Endothelial cell of hepatic sinusoid (primary cell): ENCODE data around the gene MAB21L3.

Experiments used
- in situ Hi-C: cut with HindIII; loops from 2 replicates; pipeline ENCODE4 v1.10.0; 2017; ENCODE audit warnings: low sequenced_read_pairs

MAB21L3 gene

GRCh38 chr1:116164150-116164549 is 53.0 kb downstream of the MAB21L3 start:
- in situ Hi-C loops, result no loop called here

- in situ Hi-C loops, result no loop called here
Measured at GRCh38 chr1:116164604-116165368, 53.6 kb downstream of the MAB21L3 start.

- in situ Hi-C loops, result no loop called here
Measured at GRCh38 chr1:116165572-116165971, 54.4 kb downstream of the MAB21L3 start.

GRCh38 chr1:116166011-116166571 is 54.9 kb downstream of the MAB21L3 start:
- in situ Hi-C loops, result no loop called here

GRCh38 chr1:116166655-116167054 is 55.5 kb downstream of the MAB21L3 start:
- in situ Hi-C loops, result no loop called here

GRCh38 chr1:116167625-116168276 is 56.6 kb downstream of the MAB21L3 start:
- in situ Hi-C loops, result no loop called here

GRCh38 chr1:116168277-116169032 is 57.3 kb downstream of the MAB21L3 start:
- in situ Hi-C loops, result no loop called here

GRCh38 chr1:116169898-116170297 is 58.7 kb downstream of the MAB21L3 start:
- in situ Hi-C loops, result loop anchor here (5.0 kb wide), 1 partner anchor 58 kb away; the partner anchor contains the start of gene MAB21L3

GRCh38 chr1:116170721-116171589 is 59.8 kb downstream of the MAB21L3 start:
- in situ Hi-C loops, result loop anchor here (5.0 kb wide), 1 partner anchor 59 kb away; the partner anchor contains the start of gene MAB21L3

- in situ Hi-C loops, result loop anchor here (5.0 kb wide), 1 partner anchor 60 kb away; the partner anchor contains the start of gene MAB21L3
Measured at GRCh38 chr1:116172666-116173065, 61.5 kb downstream of the MAB21L3 start.

GRCh38 chr1:116175611-116176010 is 64.4 kb downstream of the MAB21L3 start:
- in situ Hi-C loops, result no loop called here

- in situ Hi-C loops, result no loop called here
Measured at GRCh38 chr1:116176306-116176789, 65.1 kb downstream of the MAB21L3 start.

GRCh38 chr1:116177861-116178260 is 66.7 kb downstream of the MAB21L3 start:
- in situ Hi-C loops, result no loop called here

- in situ Hi-C loops, result no loop called here
Measured at GRCh38 chr1:116178837-116179236, 67.6 kb downstream of the MAB21L3 start.

- in situ Hi-C loops, result no loop called here
Measured at GRCh38 chr1:116179419-116179818, 68.2 kb downstream of the MAB21L3 start.

GRCh38 chr1:116179964-116180363 is 68.8 kb downstream of the MAB21L3 start:
- in situ Hi-C loops, result no loop called here

- in situ Hi-C loops, result no loop called here
Measured at GRCh38 chr1:116182019-116182714, 71.0 kb downstream of the MAB21L3 start.
